Mesothelial cell of epicardium (in vitro differentiated cells): ENCODE results near the gene PLXDC1. TPM values are rescaled to one million over a fixed set of nuclear protein-coding genes. Genes with fewer than 3 reads are reported as not detected.

Source experiments
- DNase-seq, 2 experiments: peaks; one replicate each; pipeline ENCODE4 v3.0.0; 2021; ENCODE audit warnings: low spot score in 2 of 2; ENCODE audit not compliant: unreplicated experiment in 2 of 2
- H3K27ac Mint-ChIP-seq: 2 replicates; pipeline ENCODE4 v1.8.0; 2021; ENCODE audit warnings: mixed read lengths
- H3K27me3 Mint-ChIP-seq: 2 replicates; pipeline ENCODE4 v1.8.0; 2021; ENCODE audit warnings: low read depth, mixed read lengths
- H3K36me3 Mint-ChIP-seq: 2 replicates; pipeline ENCODE4 v1.8.0; 2021; ENCODE audit warnings: mixed read lengths
- H3K4me1 Mint-ChIP-seq: 2 replicates; pipeline ENCODE4 v1.8.0; 2021; ENCODE audit warnings: mixed read lengths
- H3K4me3 Mint-ChIP-seq: 2 replicates; pipeline ENCODE4 v1.8.0; 2021; ENCODE audit warnings: mild to moderate bottlenecking, moderate library complexity, mixed read lengths
- H3K9me3 Mint-ChIP-seq: 2 replicates; pipeline ENCODE4 v1.8.0; 2021; ENCODE audit warnings: mixed read lengths
- CTCF ChIP-seq: fragments of 200-600 bp; sonication (generic); IDR thresholded peaks from one replicate; pipeline ENCODE4 v1.5.0; 2021; ENCODE audit warnings: antibody characterized with exemption; ENCODE audit not compliant: unreplicated experiment
- total RNA-seq: library from RNA; stranded (reverse); gene quantifications from 3 replicates; pipeline ENCODE4 v1.2.1, GENCODE V29; 2021

The PLXDC1 gene
- total RNA-seq, 1 donor from 2014 or later: 15.4 TPM

GRCh38 chr17:39194985-39195524 lies 43.6 kb upstream of the PLXDC1 start:
- Mint-ChIP-seq H3K27me3 (no peaks in the 10 kb centered on the region), H3K27ac (no peak overlapping the region), H3K9me3 (no peaks in the 10 kb centered on the region), H3K36me3 (peaks cover 5% of the 10 kb centered on the region), H3K4me1 (peaks cover 24% of the 10 kb centered on the region), H3K4me3 (peak overlapping the region; percentile 95)
- TF ChIP-seq CTCF: no peak
- no peak for DNase-seq

GRCh38 chr17:39194089-39194984 lies 42.9 kb upstream of the PLXDC1 start:
- H3K4me1 Mint-ChIP-seq: peaks cover 18% of the 10 kb centered on the region
- peak; percentile 25 for TF ChIP-seq CTCF
- H3K27ac Mint-ChIP-seq: no peak overlapping the region
- DNase-seq: no peak
- H3K27me3 Mint-ChIP-seq: no peaks in the 10 kb centered on the region
- peaks cover 5% of the 10 kb centered on the region for H3K36me3 Mint-ChIP-seq
- H3K9me3 Mint-ChIP-seq: no peaks in the 10 kb centered on the region
- H3K4me3 Mint-ChIP-seq: no peak overlapping the region

- Mint-ChIP-seq H3K36me3 (peaks cover 5% of the 10 kb centered on the region), H3K4me1 (peaks cover 18% of the 10 kb centered on the region), H3K27ac (no peak overlapping the region), H3K27me3 (no peaks in the 10 kb centered on the region), H3K9me3 (no peaks in the 10 kb centered on the region), H3K4me3 (no peak overlapping the region)
- DNase-seq: no peak
- no peak for TF ChIP-seq CTCF
Measured at GRCh38 chr17:39193346-39193745, 41.9 kb upstream of the PLXDC1 start.

GRCh38 chr17:39192901-39193300 lies 41.5 kb upstream of the PLXDC1 start:
- Mint-ChIP-seq H3K27me3 (no peaks in the 10 kb centered on the region), H3K36me3 (peaks cover 5% of the 10 kb centered on the region), H3K27ac (no peak overlapping the region), H3K9me3 (no peaks in the 10 kb centered on the region), H3K4me1 (peaks cover 18% of the 10 kb centered on the region), H3K4me3 (no peak overlapping the region)
- no peak for DNase-seq
- TF ChIP-seq CTCF: no peak

GRCh38 chr17:39191750-39192510 lies 40.5 kb upstream of the PLXDC1 start:
- no peaks in the 10 kb centered on the region for H3K27me3 Mint-ChIP-seq
- DNase-seq: no peak
- no peak for TF ChIP-seq CTCF
- H3K36me3 Mint-ChIP-seq: peaks cover 5% of the 10 kb centered on the region
- H3K4me1 Mint-ChIP-seq: peaks cover 18% of the 10 kb centered on the region
- H3K9me3 Mint-ChIP-seq: no peaks in the 10 kb centered on the region
- no peak overlapping the region for H3K4me3 Mint-ChIP-seq
- H3K27ac Mint-ChIP-seq: no peak overlapping the region
